CD8-positive, alpha-beta memory T cell (primary cell): Measurements from ENCODE around the gene MYBPC3. TPM values are rescaled to one million over a fixed set of nuclear protein-coding genes. Genes with fewer than 3 reads are reported as not detected.

Experiments used
- CTCF ChIA-PET: fragments of 350-600 bp; sonication (Branson Sonifier 250); formaldehyde crosslinking; loops from one replicate; lab custom pipeline; 2021; ENCODE audit warnings: antibody characterized with exemption; lab: Charles Lee
- POLR2A ChIA-PET: fragments of 350-600 bp; sonication (Branson Sonifier 250); formaldehyde crosslinking; loops from one replicate; lab custom pipeline; 2021; ENCODE audit warnings: antibody characterized with exemption; lab: Charles Lee
- DNase-seq, 5 donors: peaks; one replicate each; pipeline versions ENCODE4 v3.0.0 to v3.0.0-alpha.2; 2020 to 2022; ENCODE audit warnings: mixed read lengths in 1 of 5
- H3K27ac ChIP-seq: one replicate; pipeline ENCODE4 v1.7.0; 2013; ENCODE audit warnings: low read depth, mild to moderate bottlenecking, low read length, moderate library complexity
- H3K27me3 ChIP-seq: 2 replicates; pipeline ENCODE4 v1.7.0; 2013; ENCODE audit warnings: low read length, mild to moderate bottlenecking; ENCODE audit not compliant: insufficient read depth, poor library complexity, severe bottlenecking
- H3K36me3 ChIP-seq: 2 replicates; pipeline ENCODE4 v1.7.0; 2013; ENCODE audit warnings: mild to moderate bottlenecking, low read length, moderate library complexity; ENCODE audit not compliant: insufficient read depth
- H3K4me1 ChIP-seq: 2 replicates; pipeline ENCODE4 v1.7.0; 2013; ENCODE audit warnings: mild to moderate bottlenecking, low read length, moderate library complexity; ENCODE audit not compliant: insufficient read depth
- H3K4me3 ChIP-seq: 2 replicates; pipeline ENCODE4 v1.7.0; 2013; ENCODE audit warnings: mild to moderate bottlenecking, low read length
- H3K9me3 ChIP-seq: 2 replicates; pipeline ENCODE4 v1.7.0; 2013; ENCODE audit warnings: mild to moderate bottlenecking, low read length
- H3K27ac Mint-ChIP-seq, 8 donors: one replicate each; pipeline ENCODE4 v1.8.0; 2020 to 2021; ENCODE audit warnings: mixed read lengths in 8 of 8, mild to moderate bottlenecking in 6 of 8, inconsistent platforms in 3 of 8, moderate library complexity in 3 of 8
- H3K27me3 Mint-ChIP-seq, 2 donors: one replicate each; pipeline ENCODE4 v1.8.0; 2020 to 2021; ENCODE audit warnings: mixed read lengths in 2 of 2, mild to moderate bottlenecking in 1 of 2, moderate library complexity in 1 of 2
- H3K36me3 Mint-ChIP-seq, 3 donors: one replicate each; pipeline ENCODE4 v1.8.0; 2020 to 2021; ENCODE audit warnings: mixed read lengths in 3 of 3, inconsistent platforms in 1 of 3, mild to moderate bottlenecking in 1 of 3
- H3K4me1 Mint-ChIP-seq, 3 donors: one replicate each; pipeline ENCODE4 v1.8.0; 2020 to 2021; ENCODE audit warnings: mixed read lengths in 3 of 3, inconsistent platforms in 1 of 3, mild to moderate bottlenecking in 1 of 3
- H3K4me3 Mint-ChIP-seq, 7 donors: one replicate each; pipeline ENCODE4 v1.8.0; 2020 to 2021; ENCODE audit warnings: mixed read lengths in 7 of 7, mild to moderate bottlenecking in 6 of 7, moderate library complexity in 4 of 7, inconsistent platforms in 2 of 7
- H3K9me3 Mint-ChIP-seq, 5 donors: one replicate each; pipeline ENCODE4 v1.8.0; 2020 to 2022; ENCODE audit warnings: mixed read lengths in 5 of 5, mild to moderate bottlenecking in 3 of 5, moderate library complexity in 2 of 5, inconsistent platforms in 1 of 5
- polyA plus RNA-seq: library from polyadenylated mRNA; unstranded; fragments of 300-500 nt; fragmentation: Illumina TruSeq; gene quantifications from one replicate; pipeline ENCODE4 v1.2.3, GENCODE V29; 2021
- total RNA-seq, 2 experiments: library from RNA; stranded (reverse); gene quantifications; one replicate each; pipeline ENCODE4 v1.2.3, GENCODE V29; 2021

MYBPC3 gene
- total and polyA plus RNA-seq, 3 experiments from 2014 or later = not detected

DNA sequence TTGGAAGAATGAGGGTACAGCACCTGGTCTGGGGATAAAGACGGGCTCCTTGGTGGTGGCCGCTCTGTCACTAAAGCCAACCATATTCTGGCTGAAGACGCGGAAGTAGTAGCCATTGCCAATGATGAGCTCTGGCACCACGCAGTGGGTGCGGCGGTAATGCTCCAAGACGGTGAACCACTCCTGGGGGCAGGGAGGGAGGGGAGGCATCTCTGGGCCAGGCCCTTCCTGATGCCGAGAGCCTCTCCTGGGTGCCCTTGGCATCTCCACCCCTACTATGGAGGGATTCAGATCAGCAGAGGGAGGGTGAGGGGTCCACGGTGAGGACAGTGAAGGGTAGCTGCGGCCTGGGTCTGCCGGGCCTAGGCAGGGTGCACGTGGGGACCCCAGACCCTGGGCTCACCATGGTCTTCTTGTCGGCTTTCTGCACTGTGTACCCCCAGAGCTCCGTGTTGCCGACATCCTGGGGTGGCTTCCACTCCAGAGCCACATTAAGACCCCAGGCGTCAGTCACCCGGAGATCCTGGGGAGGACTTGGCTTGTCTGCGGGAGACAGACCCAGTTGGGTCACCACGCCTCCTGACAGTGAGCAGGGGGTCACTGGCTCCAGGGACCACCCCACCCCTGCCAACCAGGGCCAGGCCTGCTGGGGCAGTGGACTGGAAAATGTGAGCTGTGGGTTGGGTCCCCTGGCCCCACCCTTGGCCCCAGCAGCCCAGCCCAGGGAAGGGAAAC, 19.5 kb downstream of the MYBPC3 start:
- ChIA-PET CTCF (interaction anchor here (0.6 kb wide), 1 partner anchor 122 kb away, joined by 3 read pairs; no protein-coding TSS in a partner anchor), POLR2A (no interaction called here)

DNA sequence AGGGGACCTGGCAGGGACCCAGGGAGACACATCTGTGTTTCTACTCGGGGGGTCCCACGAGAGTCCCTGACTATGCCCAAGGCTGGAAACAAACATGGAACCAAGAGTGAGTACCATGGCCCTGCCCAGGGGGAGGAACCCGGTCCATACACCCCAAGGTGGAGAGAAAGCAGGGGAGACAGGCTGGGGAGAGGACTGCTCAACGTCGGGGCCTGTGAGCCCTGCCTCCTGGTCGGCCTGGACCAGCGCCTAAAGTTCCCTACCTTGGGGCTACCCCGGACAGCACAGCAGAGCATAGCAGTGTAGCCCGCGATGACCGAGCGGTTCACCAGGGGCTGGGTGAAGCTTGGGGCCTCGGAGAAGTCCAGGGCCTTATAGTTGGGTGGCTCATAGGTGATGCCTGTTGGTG, 20.2 kb downstream of the MYBPC3 start:
- no peak for DNase-seq
- Mint-ChIP-seq H3K27ac (no peak overlapping the region), H3K4me3 (no peak overlapping the region), H3K9me3 (no peaks in the 10 kb centered on the region), H3K27me3 (no peaks in the 10 kb centered on the region), H3K36me3 (peaks cover 2 to 36% (median 4%) of the 10 kb centered on the region in 3 donors), H3K4me1 (no peaks in the 10 kb centered on the region)
- H3K36me3 ChIP-seq = peaks cover 6% of the 10 kb centered on the region
- ChIA-PET POLR2A (no interaction called here), CTCF (no interaction called here)
- no peaks in the 10 kb centered on the region for H3K4me1 ChIP-seq
- H3K27me3 ChIP-seq = no peaks in the 10 kb centered on the region
- H3K4me3 ChIP-seq = no peak overlapping the region
- no peaks in the 10 kb centered on the region for H3K9me3 ChIP-seq
- H3K27ac ChIP-seq = no peak overlapping the region

More for the DNA sequence above, 19.5 kb downstream of the MYBPC3 start:
- peaks cover 4% of the 10 kb centered on the region for H3K36me3 ChIP-seq
- Mint-ChIP-seq H3K27ac (peak overlapping the region in 1 of 8 donors; percentile 58), H3K27me3 (no peaks in the 10 kb centered on the region), H3K4me3 (no peak overlapping the region), H3K9me3 (no peaks in the 10 kb centered on the region), H3K4me1 (no peaks in the 10 kb centered on the region), H3K36me3 (peaks cover 2 to 29% (median 4%) of the 10 kb centered on the region in 3 donors)
- H3K27me3 ChIP-seq = no peaks in the 10 kb centered on the region
- no peak overlapping the region for H3K27ac ChIP-seq
- H3K4me1 ChIP-seq = no peaks in the 10 kb centered on the region
- H3K9me3 ChIP-seq = no peaks in the 10 kb centered on the region
- no peak overlapping the region for H3K4me3 ChIP-seq
- no peak for DNase-seq

DNA sequence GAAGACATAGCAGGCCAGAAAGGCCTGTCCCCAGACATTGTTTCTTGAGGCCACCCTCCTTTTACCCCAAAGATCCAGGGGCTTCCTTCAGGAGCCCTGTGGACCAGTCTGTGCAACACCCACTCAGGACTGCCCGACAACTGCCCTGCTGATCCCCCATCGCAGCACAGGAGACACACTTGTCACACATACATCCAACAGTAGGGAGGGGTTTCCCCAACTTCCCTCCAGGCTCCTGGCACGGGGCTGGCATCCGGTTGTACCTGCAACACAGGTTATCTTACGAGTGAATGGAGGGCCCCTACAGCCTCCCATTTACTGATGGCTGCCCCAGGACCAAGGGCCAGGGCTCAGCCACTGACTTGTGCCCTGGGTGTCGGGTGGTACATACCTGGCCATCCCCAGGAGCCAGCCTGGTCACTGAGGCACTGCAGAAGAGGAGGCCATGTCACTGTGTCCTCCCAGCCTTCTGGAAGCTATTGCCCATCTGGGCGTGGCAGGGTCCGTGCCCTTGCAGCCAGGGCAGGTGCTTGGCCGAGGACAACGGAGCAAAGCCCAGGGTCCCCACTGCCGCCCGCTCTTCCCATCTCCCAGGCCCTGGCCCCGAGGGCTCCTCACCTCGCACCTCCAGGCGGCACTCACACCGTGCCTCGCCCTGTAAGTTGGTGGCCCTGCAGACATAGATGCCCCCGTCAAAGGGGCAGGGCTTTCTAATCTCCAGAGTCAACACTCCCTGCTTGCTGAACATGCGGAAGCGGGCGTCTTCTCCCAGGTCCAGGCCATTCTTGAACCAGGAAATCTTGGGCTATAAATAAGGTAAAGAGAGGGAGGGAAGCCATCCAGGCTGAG, 20.8 kb downstream of the MYBPC3 start:
- Mint-ChIP-seq H3K4me1 (no peaks in the 10 kb centered on the region), H3K36me3 (peaks cover 3 to 42% (median 4%) of the 10 kb centered on the region in 3 donors), H3K4me3 (no peak overlapping the region), H3K27me3 (no peaks in the 10 kb centered on the region), H3K9me3 (no peaks in the 10 kb centered on the region), H3K27ac (peak overlapping the region in 2 of 8 donors; percentile 7 to 38)
- ChIA-PET POLR2A (no interaction called here), CTCF (no interaction called here)
- no peaks in the 10 kb centered on the region for H3K9me3 ChIP-seq
- H3K4me1 ChIP-seq = no peaks in the 10 kb centered on the region
- H3K27me3 ChIP-seq = no peaks in the 10 kb centered on the region
- H3K27ac ChIP-seq = no peak overlapping the region
- H3K4me3 ChIP-seq = no peak overlapping the region
- H3K36me3 ChIP-seq = peaks cover 12% of the 10 kb centered on the region
- no peak for DNase-seq

DNA sequence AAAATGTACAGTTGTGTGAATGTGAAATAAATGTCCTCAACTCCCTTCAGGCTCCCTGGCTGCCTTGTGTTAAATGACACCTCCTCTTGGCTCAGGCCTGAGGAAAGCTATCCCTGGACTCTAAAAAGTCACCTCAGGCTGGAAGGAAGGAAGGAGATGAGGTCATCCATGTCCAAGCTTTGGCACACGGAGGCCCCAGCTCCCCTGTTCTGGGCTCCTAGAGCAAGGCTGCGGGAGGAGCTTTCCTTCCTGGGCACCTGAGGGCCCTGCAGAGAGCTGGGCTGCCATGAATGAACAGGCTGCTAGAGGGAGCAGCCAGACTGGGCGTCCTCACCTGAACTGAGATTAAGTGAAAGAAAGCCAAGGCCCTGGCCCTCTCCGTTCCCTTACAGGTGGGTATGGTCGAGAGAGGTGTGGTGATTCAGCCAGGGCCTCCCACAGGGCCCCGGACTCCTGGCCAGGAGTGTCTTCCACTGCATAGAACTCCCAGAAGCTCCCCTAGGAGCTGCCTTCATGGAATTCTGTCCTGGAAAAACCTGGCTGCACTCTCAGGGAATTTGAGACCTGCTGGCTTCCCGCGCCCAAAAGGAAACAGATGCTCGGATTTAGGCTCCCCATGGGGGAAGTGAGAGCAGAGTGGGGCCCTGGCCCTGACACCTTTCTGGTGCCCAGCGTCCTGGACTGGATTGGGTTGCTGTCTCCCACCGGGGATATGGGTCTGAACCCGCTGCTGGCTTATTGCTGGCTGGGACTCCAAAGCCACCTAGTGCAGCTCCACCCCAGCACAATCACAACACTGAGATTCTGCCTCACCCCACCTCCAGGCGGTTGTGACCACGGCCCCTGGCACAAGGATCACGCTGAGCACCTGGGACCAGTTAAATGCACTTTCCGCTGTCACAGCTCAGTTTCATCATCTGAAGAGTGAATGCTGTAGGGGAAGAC, 22.2 kb downstream of the MYBPC3 start:
- Mint-ChIP-seq H3K27me3 (no peaks in the 10 kb centered on the region), H3K4me3 (no peak overlapping the region), H3K4me1 (no peaks in the 10 kb centered on the region), H3K9me3 (no peaks in the 10 kb centered on the region), H3K36me3 (peaks cover 4 to 56% (median 6%) of the 10 kb centered on the region in 3 donors), H3K27ac (peak overlapping the region in 1 of 8 donors; percentile 93)
- Histone ChIP-seq H3K4me3 (no peak overlapping the region), H3K9me3 (no peaks in the 10 kb centered on the region), H3K4me1 (no peaks in the 10 kb centered on the region), H3K36me3 (peaks cover 27% of the 10 kb centered on the region), H3K27ac (no peak overlapping the region), H3K27me3 (no peaks in the 10 kb centered on the region)
- POLR2A ChIA-PET = no interaction called here
- no peak for DNase-seq
- CTCF ChIA-PET = interaction anchor here (0.6 to 1.5 kb wide), 7 partner anchors 9 to 161 kb away, joined by 3 to 7 read pairs (median 3); no protein-coding TSS in a partner anchor

DNA sequence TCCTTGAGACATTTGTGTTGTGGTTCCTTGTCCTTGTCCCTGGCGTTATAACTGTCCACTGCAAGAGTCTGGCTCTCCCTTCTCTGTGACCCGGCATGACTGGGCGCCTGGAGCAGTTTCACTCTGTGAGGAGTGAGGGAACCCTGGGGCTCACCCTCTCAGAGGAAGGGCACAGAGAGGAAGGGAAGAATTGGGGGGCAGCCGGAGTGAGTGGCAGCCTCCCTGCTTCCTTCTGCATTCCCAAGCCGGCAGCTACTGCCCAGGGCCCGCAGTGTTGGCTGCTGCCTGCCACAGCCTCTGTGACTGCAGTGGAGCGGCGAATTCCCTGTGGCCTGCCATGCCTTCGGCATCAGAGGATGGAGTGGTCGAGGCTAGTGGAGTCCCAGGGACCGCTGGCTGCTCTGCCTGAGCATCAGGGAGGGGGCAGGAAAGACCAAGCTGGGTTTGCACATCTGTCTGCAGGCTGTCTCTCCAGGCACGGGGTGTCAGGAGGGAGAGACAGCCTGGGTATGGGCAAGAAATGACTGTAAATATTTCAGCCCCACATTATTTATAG, 23.0 kb downstream of the MYBPC3 start:
- Mint-ChIP-seq H3K4me1 (no peaks in the 10 kb centered on the region), H3K27me3 (no peaks in the 10 kb centered on the region), H3K36me3 (peaks cover 8 to 62% (median 12%) of the 10 kb centered on the region in 3 donors), H3K4me3 (no peak overlapping the region), H3K27ac (peak overlapping the region in 3 of 8 donors; percentile 47 to 72 (median 50)), H3K9me3 (no peaks in the 10 kb centered on the region)
- H3K36me3 ChIP-seq = peaks cover 27% of the 10 kb centered on the region
- H3K27ac ChIP-seq = no peak overlapping the region
- no peaks in the 10 kb centered on the region for H3K4me1 ChIP-seq
- no peak overlapping the region for H3K4me3 ChIP-seq
- POLR2A ChIA-PET = no interaction called here
- CTCF ChIA-PET = interaction anchor here (0.6 to 1.5 kb wide), 5 partner anchors 8 to 160 kb away, joined by 3 to 7 read pairs (median 3); no protein-coding TSS in a partner anchor
- H3K27me3 ChIP-seq = no peaks in the 10 kb centered on the region
- H3K9me3 ChIP-seq = no peaks in the 10 kb centered on the region
- no peak for DNase-seq

DNA sequence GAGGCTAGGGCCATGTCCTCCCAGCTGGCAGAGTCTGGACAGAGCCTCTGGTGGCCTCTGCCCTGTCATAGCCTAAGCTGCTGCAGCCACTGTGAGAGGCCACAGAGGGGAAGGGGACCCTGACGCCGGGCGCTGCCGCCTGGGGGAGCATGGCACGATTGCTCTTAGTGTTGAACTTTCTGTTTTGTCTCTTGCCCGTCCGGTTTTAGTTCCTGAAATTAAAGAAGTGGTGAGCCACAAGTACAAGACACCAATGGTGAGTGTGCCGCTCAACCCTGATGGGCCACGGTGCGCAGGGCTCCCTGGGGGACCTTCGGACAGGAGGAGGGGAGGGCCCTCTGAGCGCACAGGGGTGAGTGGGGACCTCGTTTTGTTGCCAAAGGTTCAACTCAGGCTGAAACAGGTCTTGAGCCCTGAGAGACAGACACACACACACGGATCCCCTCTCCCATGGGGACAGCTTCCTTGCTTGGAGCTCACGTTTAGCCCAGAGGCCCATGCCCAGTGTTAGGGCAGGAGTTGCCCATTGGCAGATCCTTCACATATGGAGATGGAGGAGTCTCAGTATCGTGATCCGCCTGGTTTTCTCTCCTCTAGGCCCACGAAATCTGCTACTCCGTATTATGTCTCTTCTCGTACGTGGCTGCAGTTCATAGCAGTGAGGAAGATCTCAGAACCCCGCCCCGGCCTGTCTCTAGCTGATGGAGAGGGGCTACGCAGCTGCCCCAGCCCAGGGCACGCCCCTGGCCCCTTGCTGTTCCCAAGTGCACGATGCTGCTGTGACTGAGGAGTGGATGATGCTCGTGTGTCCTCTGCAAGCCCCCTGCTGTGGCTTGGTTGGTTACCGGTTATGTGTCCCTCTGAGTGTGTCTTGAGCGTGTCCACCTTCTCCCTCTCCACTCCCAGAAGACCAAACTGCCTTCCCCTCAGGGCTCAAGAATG, 23.8 kb downstream of the MYBPC3 start:
- CTCF ChIA-PET = interaction anchor here (0.7 to 1.5 kb wide), 4 partner anchors 10 to 100 kb away, joined by 3 to 7 read pairs (median 3); no protein-coding TSS in a partner anchor
- H3K4me3 ChIP-seq = no peak overlapping the region
- DNase-seq = no peak
- H3K4me1 Mint-ChIP-seq = no peaks in the 10 kb centered on the region
- H3K9me3 Mint-ChIP-seq = no peaks in the 10 kb centered on the region
- H3K9me3 ChIP-seq = no peaks in the 10 kb centered on the region
- H3K4me3 Mint-ChIP-seq = no peak overlapping the region
- no peaks in the 10 kb centered on the region for H3K27me3 Mint-ChIP-seq
- H3K36me3 Mint-ChIP-seq = peaks cover 8 to 62% (median 12%) of the 10 kb centered on the region in 3 donors
- H3K27ac ChIP-seq = no peak overlapping the region
- peak overlapping the region in 3 of 8 donors; percentile 22 to 72 (median 46) for H3K27ac Mint-ChIP-seq
- H3K36me3 ChIP-seq = peaks cover 27% of the 10 kb centered on the region
- POLR2A ChIA-PET = no interaction called here
- no peaks in the 10 kb centered on the region for H3K27me3 ChIP-seq
- no peaks in the 10 kb centered on the region for H3K4me1 ChIP-seq
